ENCODE results near the gene PPP4R2.
"Not testable (repeated sequence)": the region's sequence is repeated elsewhere in the genome, so short reads cannot be mapped to it uniquely, and the experiment has no call there.

Gene PPP4R2

DNA sequence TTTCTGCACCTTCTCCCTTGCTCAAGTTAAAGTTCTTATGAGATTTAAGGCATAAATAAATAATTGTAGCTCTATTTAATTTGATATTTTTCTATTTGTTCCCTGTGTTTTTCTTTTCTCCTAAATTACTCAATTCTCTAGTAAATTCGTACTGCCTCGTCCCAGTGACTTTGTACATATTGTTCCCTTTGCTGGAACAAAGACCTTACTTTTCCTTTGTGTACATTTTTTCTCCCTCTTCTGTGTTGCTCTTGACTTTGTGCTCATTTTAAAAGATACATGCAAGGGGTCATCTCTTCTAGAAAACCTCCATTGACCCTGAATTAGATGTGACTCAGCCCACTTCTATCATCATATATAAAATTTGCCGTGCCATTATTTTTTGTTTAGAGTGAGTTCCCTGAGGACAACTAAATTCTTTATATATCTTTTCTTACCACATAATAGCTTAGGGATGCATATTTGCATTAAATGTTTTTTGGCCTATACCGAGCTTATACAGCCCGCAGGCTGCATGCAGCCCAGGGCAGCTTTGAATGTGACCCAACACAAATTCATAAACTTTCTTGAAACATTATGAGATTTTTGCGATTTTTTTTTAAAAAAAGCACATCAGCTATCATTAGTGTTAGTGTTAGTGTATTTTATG is 29.6 kb downstream of the PPP4R2 start:
- no peak for DNase-seq (ENCODE audit: low spot score)

DNA sequence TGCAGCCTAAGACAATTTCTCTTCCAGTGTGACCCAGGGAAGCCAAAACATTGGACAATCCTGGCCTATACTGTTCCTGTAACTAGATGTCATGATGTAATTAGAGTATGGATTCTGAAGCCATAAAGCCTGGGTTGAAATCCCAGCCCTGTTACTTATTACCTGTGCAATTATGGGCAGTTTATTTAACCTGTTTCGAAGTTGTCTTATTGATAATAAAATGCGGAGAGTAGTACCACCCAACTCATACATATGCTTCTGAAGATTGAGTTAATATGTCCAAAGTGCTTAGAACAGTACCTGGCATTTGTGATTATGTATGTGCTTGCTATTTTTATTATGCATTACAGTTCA is 30.1 kb downstream of the PPP4R2 start:
- no peak for DNase-seq (ENCODE audit: low spot score)

DNA sequence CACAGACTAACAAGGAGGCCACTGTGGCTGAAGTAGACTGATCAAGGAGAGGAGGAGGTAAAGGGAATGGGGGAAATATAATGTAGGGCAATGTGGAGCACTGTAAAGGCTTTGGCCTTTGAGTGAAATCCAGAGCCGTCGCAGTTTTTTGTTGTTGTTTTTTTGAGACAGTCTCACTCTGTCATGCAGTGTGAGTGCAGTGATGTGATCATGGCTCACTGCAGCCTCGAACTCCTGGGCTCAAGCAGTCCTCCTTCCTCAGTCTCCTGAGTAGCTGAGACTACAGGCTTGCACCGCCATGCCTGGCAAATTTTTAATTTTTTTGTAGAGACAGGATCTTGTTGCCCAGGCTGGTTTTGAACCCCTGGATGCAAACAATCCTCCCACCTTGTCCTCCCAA is 32.2 kb downstream of the PPP4R2 start:
- DNase-seq (ENCODE audit: low spot score): no peak

DNA sequence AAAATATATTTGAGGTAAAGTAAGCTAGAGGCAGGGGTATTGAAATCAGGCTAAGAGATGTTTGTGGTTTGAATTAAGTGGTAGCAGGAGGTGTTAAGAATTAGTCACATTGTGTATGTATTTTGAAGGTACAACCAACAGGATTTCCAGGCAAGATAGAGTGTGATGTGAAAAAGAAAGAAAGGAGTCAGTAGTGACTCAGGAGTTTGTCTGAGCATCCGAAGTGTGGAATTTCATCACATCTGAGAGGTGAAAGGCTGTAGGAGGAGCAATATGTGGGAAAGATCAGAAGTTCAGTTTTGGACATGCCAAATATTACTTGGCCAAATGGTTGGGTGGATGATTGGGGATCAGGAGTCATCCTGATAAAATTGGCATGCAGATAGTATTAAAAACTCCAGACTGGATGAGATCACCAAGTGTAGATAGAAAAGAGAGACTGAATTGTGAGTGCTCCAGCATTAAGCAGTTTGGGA is 32.7 kb downstream of the PPP4R2 start:
- DNase-seq (ENCODE audit: low spot score): peak; percentile 50

DNA sequence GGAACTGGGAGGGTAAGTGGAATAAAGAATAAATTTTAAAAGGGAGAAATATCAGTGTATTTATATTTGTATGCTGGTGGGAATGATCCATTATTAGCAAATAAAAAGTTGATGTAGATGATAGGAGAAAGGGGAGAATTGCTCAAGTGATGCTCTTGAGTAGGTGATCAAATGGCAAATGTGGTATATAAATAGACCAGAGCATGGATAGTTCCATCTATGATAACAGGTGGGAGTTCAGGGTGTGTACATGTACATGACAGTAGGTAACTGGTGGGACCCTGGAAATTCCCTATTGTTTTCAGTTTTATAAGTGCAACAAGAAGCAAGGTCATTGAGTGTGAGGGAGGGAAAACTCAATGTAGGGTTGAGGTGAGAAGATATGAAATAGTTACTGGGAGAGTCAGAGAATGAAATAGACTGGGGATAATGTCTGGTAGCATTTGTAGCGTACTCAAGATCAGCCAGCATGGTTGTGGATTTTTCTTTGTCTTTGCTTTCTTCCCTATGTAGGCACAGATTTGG is 33.5 kb downstream of the PPP4R2 start:
- no peak for DNase-seq (ENCODE audit: low spot score)

DNA sequence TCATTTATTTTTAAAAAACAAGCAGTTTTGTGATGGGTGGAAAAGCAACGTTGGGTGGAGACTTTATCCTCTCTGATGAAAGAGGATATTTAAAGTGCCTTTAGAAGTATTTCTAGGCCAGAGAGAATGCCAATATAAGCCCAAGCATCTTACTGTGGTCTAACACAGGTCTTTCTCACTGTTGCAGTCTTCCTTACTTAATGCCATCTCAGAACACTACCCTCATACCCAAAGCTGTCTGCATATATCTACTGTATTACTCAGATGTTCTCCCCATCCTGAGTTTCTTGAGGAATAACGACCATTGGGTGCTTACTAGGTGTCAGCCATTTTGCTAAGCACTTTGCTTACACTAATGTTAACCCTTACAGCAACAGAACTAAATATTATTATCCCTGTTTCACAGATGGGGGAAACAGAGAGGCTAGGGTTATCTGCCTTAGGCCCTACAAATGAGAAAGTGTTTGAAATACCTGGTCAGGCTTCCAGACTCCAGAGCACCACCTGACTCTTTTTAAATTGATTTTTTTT is 35.0 kb downstream of the PPP4R2 start:
- no peak for DNase-seq (ENCODE audit: low spot score)

DNA sequence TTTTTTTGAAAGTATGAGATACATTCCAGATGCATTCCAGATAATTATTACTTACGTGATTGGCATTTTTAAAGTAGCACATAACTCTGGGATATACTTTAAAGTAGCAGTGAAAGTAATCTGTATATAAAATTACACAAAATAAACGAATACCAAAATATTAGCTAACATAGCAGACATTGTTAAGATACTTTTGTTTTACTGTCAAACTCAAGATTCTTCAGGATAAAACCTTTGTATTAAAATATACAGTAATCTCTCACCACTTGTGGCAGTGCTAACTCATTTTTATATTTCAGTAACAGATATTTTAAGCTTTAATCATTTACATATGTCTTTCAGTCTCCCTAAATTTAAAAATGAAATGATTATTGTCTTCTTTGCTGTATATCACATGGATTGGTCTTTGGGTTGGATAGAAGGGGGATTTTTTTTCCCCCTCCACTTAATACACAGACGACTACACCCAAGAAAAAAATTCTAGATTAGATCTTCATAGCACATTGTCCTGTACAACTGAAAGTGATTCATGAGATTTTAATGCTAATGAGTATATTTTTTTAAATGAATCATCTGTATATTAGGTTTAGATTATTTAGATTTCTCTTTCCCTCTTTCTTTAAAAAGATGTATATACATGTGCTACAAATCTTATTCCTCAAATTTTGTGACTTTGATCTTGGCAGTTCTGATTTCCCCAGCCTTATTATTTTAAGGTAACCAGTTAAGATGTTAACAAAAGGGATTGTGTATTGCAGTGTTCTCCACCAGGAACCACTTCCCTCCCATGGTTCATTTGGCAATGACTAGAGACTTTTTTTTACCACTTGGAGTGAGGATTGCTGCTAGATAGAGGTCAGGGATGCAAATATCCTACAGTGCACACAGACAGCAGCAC is 40.3 kb downstream of the PPP4R2 start:
- no peak for DNase-seq (ENCODE audit: low spot score)

DNA sequence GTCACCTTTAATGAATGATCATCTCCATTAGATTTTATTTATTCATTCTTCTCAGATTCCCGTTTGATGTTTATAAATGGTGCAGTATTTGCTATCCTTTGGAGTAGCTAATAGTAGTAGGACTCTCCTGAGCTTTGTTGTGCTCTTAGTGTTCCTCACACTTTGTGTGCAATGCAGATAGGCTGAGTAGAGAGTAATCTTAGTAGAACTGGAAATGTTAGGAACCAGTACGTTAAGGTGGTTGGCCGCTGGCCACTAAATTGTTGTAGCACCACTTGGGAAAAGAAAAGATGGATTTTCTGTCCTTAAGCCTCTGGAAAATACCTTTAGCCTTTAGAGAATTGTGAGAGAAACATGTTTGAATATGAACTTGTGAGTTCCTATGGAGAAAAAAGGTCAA is 44.9 kb downstream of the PPP4R2 start:
- DNase-seq (ENCODE audit: low spot score): no peak

DNA sequence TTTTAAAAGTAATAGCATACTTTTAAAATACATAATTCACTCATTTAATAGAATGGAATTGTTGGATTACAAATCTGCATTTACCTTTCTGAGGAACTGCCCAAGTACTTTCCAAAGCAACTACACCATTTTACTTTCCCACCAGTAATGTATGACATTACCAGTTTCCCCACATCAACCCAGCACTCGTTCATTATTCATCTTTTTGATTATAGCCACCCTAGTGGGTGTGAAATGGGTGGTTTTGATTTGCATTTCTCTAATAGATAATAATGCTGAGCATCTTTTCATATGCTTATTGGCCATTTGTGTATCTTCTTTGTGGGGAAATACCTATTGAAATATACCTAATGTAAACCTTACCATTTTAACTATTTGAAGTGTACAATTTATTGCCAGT is 46.8 kb downstream of the PPP4R2 start:
- no peak for DNase-seq (ENCODE audit: low spot score)

DNA sequence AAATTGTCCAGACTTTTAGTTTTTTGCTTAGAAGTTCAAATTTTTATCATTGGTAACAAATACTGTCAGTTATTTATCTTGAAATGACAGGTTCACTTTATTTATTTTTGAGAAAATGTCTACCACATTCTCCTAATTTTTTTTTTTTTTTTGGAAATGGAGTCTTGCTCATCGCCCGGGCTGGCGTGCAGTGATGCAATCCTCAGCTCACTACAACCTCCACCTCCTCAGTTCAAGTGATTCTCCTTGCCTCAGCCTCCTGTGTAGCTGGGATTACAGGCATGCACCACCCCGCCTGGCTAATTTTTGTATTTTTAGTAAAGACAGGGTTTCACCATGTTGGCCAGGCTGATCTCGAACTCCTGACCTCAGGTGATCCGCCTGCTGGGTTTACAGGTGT is 48.8 kb downstream of the PPP4R2 start:
- no peak for DNase-seq (ENCODE audit: low spot score)

DNA sequence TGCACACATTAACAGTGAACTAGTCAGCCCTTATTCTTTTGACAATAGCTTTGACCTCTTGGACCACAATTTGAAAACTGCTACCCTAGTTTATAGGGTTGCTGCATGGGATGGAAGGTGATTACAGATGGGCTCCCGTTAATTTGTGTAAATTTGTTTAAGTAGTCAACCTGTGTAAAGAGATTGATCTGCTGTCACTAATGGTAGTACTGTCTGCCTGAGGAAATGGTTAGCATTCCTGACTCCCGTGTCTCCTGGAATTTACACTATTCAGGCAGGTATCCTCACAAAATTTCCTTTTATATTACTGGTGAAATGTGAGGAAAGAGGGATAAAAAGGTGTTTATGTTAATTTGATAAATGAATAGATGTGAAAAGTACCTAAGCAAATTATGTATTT is 49.6 kb downstream of the PPP4R2 start:
- DNase-seq (ENCODE audit: low spot score): no peak

DNA sequence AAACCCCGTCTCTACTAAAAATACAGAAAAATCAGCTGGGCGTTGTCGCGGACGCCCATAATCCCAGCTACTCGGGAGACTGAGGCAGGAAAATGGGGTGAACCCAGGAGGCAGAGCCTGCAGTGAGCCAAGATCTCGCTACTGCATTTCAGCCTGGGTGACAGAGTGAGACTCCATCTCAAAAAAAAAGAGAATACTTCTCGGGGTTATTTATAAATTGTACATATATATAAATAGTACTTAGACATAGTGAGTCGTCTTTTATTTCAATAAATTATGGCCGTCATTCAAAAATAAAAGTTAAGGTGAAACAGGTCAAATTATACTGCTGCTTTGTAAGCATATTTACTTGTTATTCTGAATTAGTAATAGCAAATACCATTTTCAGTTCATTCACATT is 52.7 kb downstream of the PPP4R2 start:
- DNase-seq (ENCODE audit: low spot score): no peak

DNA sequence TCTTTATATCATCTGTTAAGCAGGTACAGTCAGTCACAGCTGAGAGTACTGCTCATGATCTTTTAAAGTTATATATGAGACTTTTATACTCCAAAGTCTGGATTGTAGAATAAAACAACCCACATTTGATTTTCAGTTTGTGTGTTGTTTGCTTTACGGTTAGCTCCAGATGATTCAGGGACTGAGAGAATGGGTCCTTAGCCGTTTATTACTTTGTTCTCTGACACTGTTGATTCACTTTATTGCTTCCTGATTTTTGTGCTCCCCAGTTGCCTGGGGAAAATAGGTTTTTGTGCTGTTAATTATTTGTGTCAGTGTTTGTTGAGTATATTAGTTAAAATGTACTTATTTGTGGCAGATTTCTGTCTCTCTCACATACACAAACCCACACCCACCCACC is 56.2 kb downstream of the PPP4R2 start:
- DNase-seq (ENCODE audit: low spot score): no peak

DNA sequence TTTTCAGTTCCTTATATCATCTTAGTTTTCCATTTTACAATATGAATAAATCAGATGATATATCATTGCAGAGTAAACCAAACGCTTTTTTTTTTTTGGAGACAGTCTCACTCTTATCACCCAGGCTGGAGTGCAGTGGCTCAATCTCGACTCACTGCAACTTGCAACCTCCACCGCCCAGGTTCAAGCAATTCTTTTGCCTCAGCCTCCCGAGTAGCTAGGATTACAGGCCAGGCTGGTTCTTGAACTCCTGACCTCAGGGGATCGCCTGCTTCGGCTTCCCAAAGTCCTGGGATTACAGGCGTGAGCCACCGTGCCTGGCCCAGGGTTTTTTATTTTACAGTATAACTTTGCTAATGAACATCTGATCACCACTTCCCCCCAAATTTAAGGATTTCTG is 59.0 kb downstream of the PPP4R2 start:
- DNase-seq (ENCODE audit: low spot score): no peak

DNA sequence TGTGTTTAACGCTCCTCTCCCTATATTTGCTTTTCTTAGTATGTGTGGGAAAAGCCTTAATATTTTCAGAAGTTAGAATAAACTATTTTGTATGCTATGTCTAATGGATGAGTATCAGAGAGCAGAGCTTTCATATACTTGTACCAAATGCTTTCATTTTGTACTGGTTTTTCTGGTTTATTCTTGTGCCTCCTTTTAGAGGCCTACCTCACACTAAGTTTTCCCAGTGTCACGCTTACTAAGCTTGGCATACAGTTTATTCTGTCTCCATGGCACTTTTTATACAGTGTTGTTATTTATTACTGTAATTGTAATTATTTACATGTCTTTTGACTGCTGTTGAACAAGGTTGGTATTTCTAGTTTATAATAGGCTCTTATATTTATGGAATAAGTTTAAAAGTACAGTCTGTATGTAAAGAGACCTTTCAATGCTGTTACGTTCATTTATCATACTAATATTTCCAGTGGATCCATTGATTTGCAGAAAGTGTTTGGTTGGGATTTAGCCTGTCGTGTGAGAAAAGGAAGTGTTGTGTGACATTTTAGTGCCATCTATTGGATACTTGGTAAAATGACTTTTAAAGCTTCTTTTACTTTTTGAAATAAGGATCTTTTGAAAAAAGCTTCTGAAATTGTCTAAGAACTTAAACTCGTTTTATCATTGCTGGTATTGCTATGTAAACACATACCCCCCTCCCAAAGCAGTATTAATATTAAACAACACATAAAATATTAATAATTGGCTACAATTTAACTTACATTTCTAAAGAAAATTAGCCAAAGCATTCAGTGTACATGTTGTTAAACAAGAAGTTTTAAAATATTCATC is 59.6 kb downstream of the PPP4R2 start:
- peak; percentile 25 for DNase-seq (ENCODE audit: low spot score)

DNA sequence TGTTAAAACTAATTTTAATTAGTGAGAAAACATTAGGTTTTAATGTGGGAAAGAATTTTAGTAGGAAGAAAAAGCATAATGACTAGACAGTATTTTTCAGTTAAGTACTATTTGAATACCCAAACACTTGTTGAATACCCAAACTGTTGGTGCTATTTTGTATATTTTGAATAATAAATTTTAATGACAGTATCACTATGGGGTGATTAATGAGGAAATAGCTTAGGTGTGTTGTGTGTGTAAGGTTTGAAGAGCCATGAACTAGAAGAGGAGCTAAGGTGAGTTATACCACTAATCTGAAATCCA is 60.2 kb downstream of the PPP4R2 start:
- no peak for DNase-seq (ENCODE audit: low spot score)

DNA sequence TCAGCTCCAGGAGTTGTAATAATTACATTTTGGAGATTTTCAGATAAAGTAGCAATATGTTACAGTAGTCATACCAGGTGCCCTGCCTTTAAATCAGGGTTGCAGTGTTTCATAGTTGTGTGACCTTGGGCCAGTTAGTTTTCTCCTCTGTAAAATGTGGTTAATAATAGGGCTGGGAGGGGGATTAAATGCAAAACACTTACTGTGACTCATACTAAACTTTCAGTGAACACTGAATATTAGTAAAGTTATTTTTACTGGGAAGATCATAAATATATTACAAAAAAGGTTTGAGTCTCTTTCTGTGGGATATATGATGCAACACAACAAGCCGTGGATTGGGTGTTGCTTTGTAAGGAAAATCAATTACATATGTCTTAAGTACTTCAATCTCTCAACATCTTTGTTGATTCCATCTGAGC is 63.7 kb downstream of the PPP4R2 start:
- no peak for DNase-seq (ENCODE audit: low spot score)

DNA sequence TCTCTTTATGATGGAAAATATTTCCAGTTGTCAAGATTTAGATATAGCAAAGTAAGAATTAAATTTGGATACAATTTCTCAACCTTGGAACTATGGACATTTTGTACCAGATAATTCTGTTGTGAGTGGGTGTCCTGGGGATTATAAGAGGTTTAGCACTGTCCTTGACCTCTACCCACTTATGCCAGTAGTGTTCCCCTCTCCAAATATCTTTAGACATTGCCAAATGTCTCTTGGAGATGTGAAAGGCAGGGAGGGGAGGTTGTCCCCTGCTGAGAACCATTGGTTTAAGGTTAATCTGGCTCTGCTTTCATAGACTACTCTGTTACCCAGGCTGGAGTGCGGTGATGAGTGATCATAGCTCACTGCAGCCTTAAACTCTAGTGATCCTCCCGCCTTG is 64.8 kb downstream of the PPP4R2 start, which contains the start of gene EBLN2:
TSS of gene EBLN2 (plus strand) at position 244 of the 400 bp plus-strand sequence. CDS start 423 bp downstream, outside the sequence.
- no peak for DNase-seq (ENCODE audit: low spot score)

DNA sequence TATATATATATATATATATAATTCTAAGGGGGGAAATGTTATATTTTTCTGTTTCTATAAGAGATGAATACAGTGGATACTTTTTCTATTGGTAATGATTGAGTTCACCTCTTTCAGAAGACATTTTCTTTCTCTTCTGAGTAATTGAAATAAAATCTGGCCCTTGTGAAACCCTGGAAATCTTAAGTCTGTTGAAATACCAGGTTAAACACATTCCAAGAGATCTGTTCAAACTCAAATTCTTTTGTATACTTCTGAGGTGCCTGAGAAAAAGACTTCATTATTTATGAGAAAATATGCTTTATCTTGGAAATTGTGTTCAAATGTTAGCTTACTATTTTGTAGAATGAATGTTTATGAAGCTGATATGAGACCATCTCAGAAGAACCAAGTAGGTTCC is 69.6 kb downstream of the PPP4R2 start:
- not testable (repeated sequence) for DNase-seq (ENCODE audit: low spot score)

DNA sequence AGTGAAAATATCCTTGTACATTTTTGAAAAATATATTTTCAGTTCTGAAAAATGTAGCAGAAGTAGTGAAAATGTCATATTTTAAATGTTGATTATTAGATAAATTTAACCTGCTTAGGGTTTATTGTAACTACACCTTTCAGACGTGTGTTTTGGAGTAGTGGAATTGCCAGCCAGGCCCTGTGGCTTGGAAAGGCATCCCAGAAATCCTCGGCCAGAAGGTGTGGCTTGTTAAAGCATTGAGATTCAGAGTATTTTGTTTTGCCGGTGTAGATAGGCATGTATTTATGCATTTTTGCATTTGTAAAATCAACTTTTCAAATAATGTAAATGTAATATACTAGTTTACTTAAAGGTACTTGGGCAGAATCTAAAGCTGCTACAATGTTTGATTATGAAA is 71.8 kb downstream of the PPP4R2 start:
- no peak for DNase-seq (ENCODE audit: low spot score)

DNA sequence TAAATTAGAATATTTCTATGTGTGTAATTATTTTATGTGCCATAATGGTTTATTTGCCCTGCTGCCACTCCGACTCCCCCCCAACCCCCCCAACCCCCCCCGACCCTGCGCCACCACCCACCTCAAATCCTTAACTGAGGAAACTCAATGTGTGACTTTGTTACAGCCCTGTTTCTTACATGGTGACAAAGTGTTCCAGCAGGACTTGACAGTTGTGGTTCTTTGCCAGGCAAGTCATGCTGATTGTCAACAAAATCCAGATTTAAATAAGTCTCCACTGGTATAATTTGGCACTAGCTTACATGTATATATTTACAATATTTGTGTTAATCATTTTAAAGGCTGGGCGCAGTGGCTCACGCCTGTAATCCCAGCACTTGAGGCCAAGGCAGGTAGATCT is 72.6 kb downstream of the PPP4R2 start:
- DNase-seq (ENCODE audit: low spot score): no peak

DNA sequence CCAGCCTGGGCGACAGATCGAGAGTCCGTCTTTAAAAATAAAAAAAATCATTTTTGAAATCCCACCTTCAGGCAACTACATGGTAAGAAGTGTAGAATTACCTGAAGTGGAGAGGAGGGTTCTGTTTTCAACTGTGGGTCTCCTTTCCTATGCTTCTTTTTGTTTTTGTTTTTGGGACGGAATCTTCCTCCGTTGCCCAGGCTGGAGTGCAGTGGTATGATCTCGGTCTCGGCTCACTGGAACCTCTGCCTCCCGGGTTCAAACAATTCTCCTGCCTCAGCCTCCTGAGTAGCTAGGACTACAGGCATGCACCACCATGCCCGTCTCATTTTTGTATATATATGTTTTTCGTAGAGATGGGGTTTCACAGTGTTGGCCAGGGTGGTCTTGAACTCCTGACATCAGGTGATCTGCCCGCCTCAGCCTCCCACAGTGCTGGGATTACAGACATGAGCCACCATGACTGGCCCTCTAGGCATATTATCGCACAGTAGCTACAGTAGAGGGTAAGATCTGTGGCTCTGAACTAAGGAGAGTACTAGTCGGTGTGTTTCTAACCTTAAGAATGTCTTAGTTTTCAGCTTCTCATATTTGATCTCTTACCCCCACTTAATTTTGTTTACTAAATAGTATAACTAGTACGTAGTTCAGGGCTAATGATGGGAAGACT is 73.3 kb downstream of the PPP4R2 start:
- no peak for DNase-seq (ENCODE audit: low spot score)

Measured in CD4-positive, alpha-beta T cell treated with Interleukin-2 at 100 ng/mL for 4 hours (primary cell).